Adipose tissue (tissue), 3 donors: ENCODE data around the gene VIPR1. TPM values are rescaled to one million over a fixed set of nuclear protein-coding genes. Genes with fewer than 3 reads are reported as not detected.
"Not testable (repeated sequence)": the region's sequence is repeated elsewhere in the genome, so short reads cannot be mapped to it uniquely, and the experiment has no call there.

Experiments used
- H3K27ac ChIP-seq: one replicate; pipeline ENCODE4 v1.5.1; 2013; ENCODE audit warnings: low read depth, low read length
- WGBS, 3 donors: extraction: QIAGEN DNeasy Blood & Tissue Kit; methylation state at CpG; one replicate each; pipeline ENCODE4 v1.1.7; 2013; 5-methylcytosine and 5-hydroxymethylcytosine counted together
- polyA plus RNA-seq, 3 donors: library from polyadenylated mRNA; stranded (reverse); fragments of 200-250 nt; gene quantifications; one replicate each; pipeline ENCODE4 v1.2.3, GENCODE V29; 2013
- donor health status: healthy with polysubstance abuse.
- donor health status: Bipolar disorder and iron deficiency.
- donor health status: healthy.

Gene VIPR1
- polyA plus RNA-seq, 3 donors, result 1.6 to 12.6 (median 6.9) TPM

GRCh38 chr3:42546691-42547213 lies 44.3 kb downstream of the VIPR1 start:
- WGBS, 3 donors, result 88 to 92% (median 89%) methylated on average over 3 of the region's 3 CpGs
- no peak overlapping the region for H3K27ac ChIP-seq

GRCh38 chr3:42547401-42547945 lies 45.0 kb downstream of the VIPR1 start:
- WGBS, 3 donors, result 34 to 40% (median 38%) methylated on average over 7 of the region's 7 CpGs
- no peak overlapping the region for H3K27ac ChIP-seq

DNA sequence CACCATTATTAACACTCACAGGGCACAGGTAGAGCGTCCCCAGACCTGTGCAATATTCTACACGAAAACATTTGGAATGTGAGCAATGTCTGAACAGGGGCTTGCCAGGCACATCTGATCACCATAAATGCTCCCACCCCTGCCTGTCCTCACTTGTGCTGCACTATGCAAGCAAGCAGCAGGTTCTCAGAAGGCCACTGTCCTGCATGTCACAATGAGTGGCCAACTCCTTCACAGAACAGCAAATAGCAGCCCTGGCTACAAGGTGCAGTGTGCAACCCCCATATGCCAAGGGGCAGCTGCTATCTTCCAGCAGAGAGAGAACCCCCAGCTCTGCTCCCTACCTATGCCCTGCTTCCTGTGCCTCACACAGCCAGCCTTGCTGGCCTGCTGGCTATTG lies 46.7 kb downstream of the VIPR1 start:
- H3K27ac ChIP-seq, result no peak overlapping the region
- WGBS, 3 donors, result 91 to 96% (median 92%) methylated on average over 2 of the region's 2 CpGs

- no peak overlapping the region for H3K27ac ChIP-seq
- WGBS, 3 donors, result 34 to 67% (median 37%) methylated on average over 1 of the region's 1 CpG
These were observed 47.8 kb downstream of the VIPR1 start for GRCh38 chr3:42550250-42550649.

GRCh38 chr3:42552830-42553229 lies 50.4 kb downstream of the VIPR1 start:
- 16 to 40% (median 39%) methylated on average over 1 of the region's 1 CpG for WGBS, 3 donors
- no peak overlapping the region for H3K27ac ChIP-seq

DNA sequence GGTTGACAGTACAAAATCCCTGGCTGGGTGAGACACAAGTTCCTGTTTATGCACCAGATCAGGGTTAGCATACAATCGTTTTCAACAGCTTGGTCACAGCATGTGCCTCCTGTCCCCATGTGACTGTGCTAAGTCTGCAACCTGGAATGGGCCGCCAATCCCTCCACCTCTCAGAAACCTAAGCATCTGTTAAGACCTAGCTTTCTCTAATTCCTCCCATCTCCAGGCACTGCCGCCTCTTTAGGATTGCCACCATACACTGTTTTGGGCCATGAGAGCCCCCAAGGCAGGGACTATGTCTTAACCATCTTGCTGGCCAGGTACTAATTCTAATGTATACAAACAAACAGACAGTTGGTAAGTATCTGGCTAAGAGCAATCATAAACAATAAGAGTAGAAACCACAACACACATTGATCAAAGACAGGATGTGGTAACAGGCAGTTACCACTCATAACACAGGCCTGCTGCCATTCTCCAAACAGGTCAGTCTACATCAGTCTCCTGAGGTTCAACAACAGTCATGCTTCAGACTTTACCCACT lies 53.7 kb downstream of the VIPR1 start:
- 70 to 73% (median 70%) methylated on average over 3 of the region's 3 CpGs for WGBS, 3 donors
- no peak overlapping the region for H3K27ac ChIP-seq

DNA sequence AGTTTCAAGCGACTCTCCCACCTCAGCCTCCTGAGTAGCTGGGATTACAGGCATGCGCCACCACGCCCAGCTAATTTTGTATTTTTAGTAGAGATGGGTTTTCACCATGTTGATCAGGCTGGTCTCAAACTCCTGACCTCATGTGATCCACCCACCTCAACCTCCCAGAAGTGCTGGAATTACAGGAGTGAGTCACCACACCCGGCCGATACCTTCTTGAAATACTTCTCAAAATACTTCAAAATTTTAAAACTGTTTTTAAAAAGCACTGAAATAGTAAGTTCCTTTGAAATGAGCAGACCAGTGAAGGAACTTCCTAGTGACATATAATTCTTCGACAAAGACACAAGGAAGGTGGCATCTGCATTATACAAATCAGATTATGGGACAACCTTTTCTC lies 54.4 kb downstream of the VIPR1 start:
- WGBS, 3 donors, result 95 to 97% (median 96%) methylated on average over 6 of the region's 6 CpGs
- not testable (repeated sequence) for H3K27ac ChIP-seq

DNA sequence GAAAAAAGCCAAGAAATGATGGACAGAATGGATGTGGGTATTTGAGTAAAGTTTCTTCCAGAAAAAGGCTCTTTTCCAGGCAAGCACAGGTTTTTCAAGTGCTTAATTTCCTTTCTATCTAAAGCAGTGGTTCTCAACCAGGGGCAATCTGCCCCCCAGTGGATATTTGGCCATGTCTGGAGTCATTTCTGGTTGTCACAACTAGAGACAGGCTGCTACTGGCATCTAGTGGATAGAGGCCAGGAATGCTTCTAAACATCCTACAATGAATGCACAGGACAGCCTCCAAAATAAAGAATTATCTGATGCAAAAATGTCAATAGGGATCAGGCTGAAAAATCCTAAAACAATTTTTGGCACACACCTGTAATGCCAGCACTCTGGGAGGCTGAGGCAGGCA lies 55.4 kb downstream of the VIPR1 start:
- H3K27ac ChIP-seq, result no peak overlapping the region

GRCh38 chr3:42562047-42562907 lies 59.8 kb downstream of the VIPR1 start:
- 65 to 81% (median 73%) methylated on average over 3 of the region's 3 CpGs for WGBS, 3 donors
- no peak overlapping the region for H3K27ac ChIP-seq

- H3K27ac ChIP-seq, result no peak overlapping the region
- WGBS, 3 donors, result 54 to 88% (median 74%) methylated on average over 2 of the region's 2 CpGs
These were observed 67.2 kb downstream of the VIPR1 start for GRCh38 chr3:42569593-42570142.

DNA sequence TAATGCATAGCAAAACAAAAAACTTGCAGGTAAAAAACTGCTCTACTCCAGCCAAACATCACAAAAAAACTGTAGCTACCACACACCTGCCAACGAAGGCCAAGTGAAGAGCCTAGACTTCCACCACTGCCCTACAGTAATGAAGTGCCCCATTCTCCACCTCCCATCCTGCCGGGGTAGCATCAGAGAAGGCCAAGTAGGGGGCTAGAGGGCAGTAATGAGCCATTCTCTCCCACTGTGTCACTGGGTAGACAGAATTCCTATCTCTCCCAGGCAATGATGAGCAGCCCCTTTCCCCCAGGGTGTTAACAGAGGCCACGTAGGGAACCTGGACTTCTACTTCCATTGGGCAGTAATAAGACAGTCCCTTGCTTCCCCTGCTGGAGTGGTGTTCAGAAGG lies 69.8 kb downstream of the VIPR1 start:
- H3K27ac ChIP-seq, result no peak overlapping the region
- WGBS, 3 donors, result 49 to 67% (median 61%) methylated on average over 3 of the region's 3 CpGs

- no peak overlapping the region for H3K27ac ChIP-seq
These were observed 72.8 kb downstream of the VIPR1 start for GRCh38 chr3:42575137-42575741.

- WGBS, 3 donors, result 97 to 98% (median 98%) methylated on average over 4 of the region's 4 CpGs
- H3K27ac ChIP-seq, result no peak overlapping the region
These were observed 75.6 kb downstream of the VIPR1 start for GRCh38 chr3:42578054-42578453.

- whole genome bisulfite sequencing, 3 donors, result 97 to 100% (median 98%) methylated on average over 4 of the region's 4 CpGs
- not testable (repeated sequence) for H3K27ac ChIP-seq
These were observed 76.9 kb downstream of the VIPR1 start for GRCh38 chr3:42579346-42579745.

- no peak overlapping the region for H3K27ac ChIP-seq
- WGBS, 3 donors, result 0 to 1% (median 1%) methylated on average over 11 of the region's 11 CpGs
These were observed 78.9 kb downstream of the VIPR1 start for GRCh38 chr3:42581400-42581708.

DNA sequence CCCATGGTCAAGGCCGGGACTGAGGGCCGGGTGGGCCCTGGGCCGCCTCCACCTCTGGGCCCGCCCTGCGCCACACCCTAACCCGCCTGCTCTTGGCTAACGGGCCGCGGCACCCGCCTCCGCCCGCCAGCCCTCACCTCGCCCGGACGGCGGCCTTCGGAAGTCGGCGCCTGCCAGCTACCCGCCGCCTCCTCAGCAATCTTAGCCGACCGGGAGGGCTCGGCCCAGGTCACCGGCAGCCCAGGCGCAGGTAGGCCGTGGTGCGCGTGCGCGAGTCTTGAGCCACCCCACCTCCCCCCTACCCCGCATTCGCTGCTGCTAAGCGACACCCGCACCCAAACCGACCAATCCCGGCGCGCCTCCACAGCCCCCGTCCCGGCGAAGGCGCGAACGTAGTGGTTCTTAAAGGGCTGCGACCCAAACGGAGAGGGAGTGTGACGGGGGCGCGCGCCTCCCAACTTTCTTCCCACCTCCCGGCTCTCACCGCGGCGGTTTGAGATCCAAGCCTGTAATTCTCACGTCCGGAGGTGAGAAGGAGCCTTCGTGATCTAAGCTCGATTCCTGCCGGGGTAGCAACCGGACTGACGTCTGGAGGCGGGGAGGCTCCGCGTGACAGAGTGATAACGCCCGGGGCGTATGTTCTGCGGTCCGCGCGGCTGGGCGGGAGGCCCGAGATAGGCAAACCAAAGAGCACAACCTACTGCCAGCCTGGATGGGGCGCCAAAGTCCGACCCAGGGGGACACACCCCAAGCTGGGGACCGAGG lies 79.4 kb downstream of the VIPR1 start, which contains the start of gene SEC22C:
Gene SEC22C, minus strand, starts transcription at position 259 of the 765 bp plus-strand sequence. CDS start 12,921 bp downstream, outside the sequence.
- 0% methylated on average over 67 to 77 of the region's 77 CpGs for WGBS, 3 donors
- peak within 1 kb of the TSS; percentile 48 for H3K27ac ChIP-seq

GRCh38 chr3:42582474-42583070 lies 80.1 kb downstream of the VIPR1 start:
- 1 to 5% (median 3%) methylated on average over 3 of the region's 3 CpGs for WGBS, 3 donors
- H3K27ac ChIP-seq, result no peak overlapping the region
